PC-9 (cell line): ENCODE measurements around the gene MATK. TPM values are rescaled to one million over a fixed set of nuclear protein-coding genes. Genes with fewer than 3 reads are reported as not detected.

Source experiments
- BruUV-seq: library from RNA; stranded (reverse); fragments of 400-500 nt; replicated peaks from 2 replicates; lab custom pipeline; 2021; lab: Mats Ljungman, UMichigan
- CTCF ChIA-PET: fragments of 300-600 bp; sonication (Branson Sonifier 250); formaldehyde crosslinking; loops from one replicate; lab custom pipeline; 2022; ENCODE audit warnings: antibody characterized with exemption; lab: Charles Lee
- POLR2A ChIA-PET: fragments of 300-600 bp; sonication (Branson Sonifier 250); formaldehyde crosslinking; loops from one replicate; lab custom pipeline; 2022; ENCODE audit warnings: antibody characterized with exemption; ENCODE audit not compliant: unreplicated experiment; lab: Charles Lee
- DNase-seq, 2 experiments: peaks; one replicate each; pipeline versions ENCODE4 v3.0.0 to v3.0.0-alpha.2; 2015 to 2022; ENCODE audit warnings: mixed read lengths in 1 of 2
- H2AFZ ChIP-seq: fragments of 200-600 bp; sonication (generic); 2 replicates; pipeline ENCODE4 v1.8.1; 2017; ENCODE audit warnings: antibody characterized with exemption
- H3F3A ChIP-seq: fragments of 200-600 bp; sonication (generic); 2 replicates; pipeline ENCODE4 v1.8.1; 2017; ENCODE audit warnings: antibody characterized with exemption, mild to moderate bottlenecking, low read depth; ENCODE audit not compliant: insufficient read depth
- H3K27ac ChIP-seq: fragments of 200-600 bp; sonication (generic); 2 replicates; pipeline ENCODE4 v1.6.1; 2016; ENCODE audit warnings: mixed run types
- H3K27me3 ChIP-seq: fragments of 200-600 bp; sonication (generic); 2 replicates; pipeline ENCODE4 v1.6.1; 2016; ENCODE audit warnings: low read depth, mixed run types; ENCODE audit not compliant: insufficient read depth
- H3K36me3 ChIP-seq: fragments of 200-600 bp; sonication (generic); 2 replicates; pipeline ENCODE4 v1.6.1; 2016; ENCODE audit warnings: low read depth, mixed run types
- H3K4me1 ChIP-seq: fragments of 200-600 bp; sonication (generic); replicated peaks from 2 replicates; pipeline ENCODE4 v1.6.1; 2016; ENCODE audit warnings: mixed run types; ENCODE audit not compliant: insufficient read depth
- H3K4me2 ChIP-seq: fragments of 200-600 bp; sonication (generic); 2 replicates; pipeline ENCODE4 v1.6.1; 2017; ENCODE audit warnings: mixed run types
- H3K4me3 ChIP-seq: fragments of 200-600 bp; sonication (generic); 2 replicates; pipeline ENCODE4 v1.6.1; 2016; ENCODE audit warnings: mixed run types
- H3K79me2 ChIP-seq: fragments of 200-600 bp; sonication (generic); 2 replicates; pipeline ENCODE4 v1.6.1; 2017; ENCODE audit warnings: low read depth, mixed run types
- H3K9me2 ChIP-seq: fragments of 200-600 bp; sonication (generic); 2 replicates; pipeline ENCODE4 v1.8.1; 2017; ENCODE audit warnings: mild to moderate bottlenecking; ENCODE audit not compliant: insufficient read depth
- H3K9me3 ChIP-seq: fragments of 200-600 bp; sonication (generic); 2 replicates; pipeline ENCODE4 v1.8.1; 2016; ENCODE audit warnings: low read depth; ENCODE audit not compliant: insufficient read depth
- H4K20me1 ChIP-seq: fragments of 200-600 bp; sonication (generic); 2 replicates; pipeline ENCODE4 v1.8.1; 2017; ENCODE audit not compliant: insufficient read depth
- EZH2 ChIP-seq: fragments of 200-600 bp; sonication (generic); IDR thresholded peaks from 2 replicates; pipeline ENCODE4 v1.8.0; 2017; ENCODE audit warnings: antibody characterized with exemption, low read depth
- intact Hi-C: fragments of 100-400 bp; cut with micrococcal nuclease; formaldehyde crosslinking; loops from one replicate; pipeline ENCODE4 v1.10.0; 2022; ENCODE audit not compliant: unreplicated experiment
- total RNA-seq: library from RNA; stranded (reverse); gene quantifications from 2 replicates; pipeline ENCODE4 v1.2.3, GENCODE V29; 2021
- TF ChIP-seq, protein P1 (sequence below): fragments of 200-600 bp; sonication (generic); conservative IDR thresholded peaks from 2 replicates; pipeline ENCODE4 v1.6.1; 2017; ENCODE audit warnings: mixed run types, antibody characterized with exemption, mild to moderate bottlenecking, moderate library complexity

Gene MATK
- total RNA-seq, 1 experiment from 2014 or later: not detected

- peaks cover 12% of the 10 kb centered on the region; the same call in 1 of the 2 replicates for H3K79me2 ChIP-seq
- CTCF ChIA-PET: interaction anchor here (0.6 to 0.8 kb wide), 2 partner anchors 38 to 729 kb away, joined by 3 to 9 read pairs; no protein-coding TSS in a partner anchor
- H4K20me1 ChIP-seq: no peaks in the 10 kb centered on the region
- TF ChIP-seq, protein P1, sequence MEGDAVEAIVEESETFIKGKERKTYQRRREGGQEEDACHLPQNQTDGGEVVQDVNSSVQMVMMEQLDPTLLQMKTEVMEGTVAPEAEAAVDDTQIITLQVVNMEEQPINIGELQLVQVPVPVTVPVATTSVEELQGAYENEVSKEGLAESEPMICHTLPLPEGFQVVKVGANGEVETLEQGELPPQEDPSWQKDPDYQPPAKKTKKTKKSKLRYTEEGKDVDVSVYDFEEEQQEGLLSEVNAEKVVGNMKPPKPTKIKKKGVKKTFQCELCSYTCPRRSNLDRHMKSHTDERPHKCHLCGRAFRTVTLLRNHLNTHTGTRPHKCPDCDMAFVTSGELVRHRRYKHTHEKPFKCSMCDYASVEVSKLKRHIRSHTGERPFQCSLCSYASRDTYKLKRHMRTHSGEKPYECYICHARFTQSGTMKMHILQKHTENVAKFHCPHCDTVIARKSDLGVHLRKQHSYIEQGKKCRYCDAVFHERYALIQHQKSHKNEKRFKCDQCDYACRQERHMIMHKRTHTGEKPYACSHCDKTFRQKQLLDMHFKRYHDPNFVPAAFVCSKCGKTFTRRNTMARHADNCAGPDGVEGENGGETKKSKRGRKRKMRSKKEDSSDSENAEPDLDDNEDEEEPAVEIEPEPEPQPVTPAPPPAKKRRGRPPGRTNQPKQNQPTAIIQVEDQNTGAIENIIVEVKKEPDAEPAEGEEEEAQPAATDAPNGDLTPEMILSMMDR: no peak
- no peak for TF ChIP-seq EZH2
- no peaks in the 10 kb centered on the region for H3K36me3 ChIP-seq
- no peak for DNase-seq
- H3K27me3 ChIP-seq: no peaks in the 10 kb centered on the region
- H3K4me3 ChIP-seq: no peak overlapping the region
- 0 out of 2 replicates have a peak, but pooled peaks cover 3% of the 10 kb centered on the region for H3F3A ChIP-seq
- no peak overlapping the region for H2AFZ ChIP-seq
- intact Hi-C loops: no loop called here
- no peak overlapping the region for H3K27ac ChIP-seq
- no peaks in the 10 kb centered on the region for H3K4me1 ChIP-seq
- no peaks in the 10 kb centered on the region for H3K9me2 ChIP-seq
- BruUV-seq: no TSS peak
- H3K4me2 ChIP-seq: no peak overlapping the region
- H3K9me3 ChIP-seq: no peaks in the 10 kb centered on the region
- POLR2A ChIA-PET: no interaction called here
Measured at GRCh38 chr19:3765121-3765520, 21.1 kb downstream of the MATK start.

DNA sequence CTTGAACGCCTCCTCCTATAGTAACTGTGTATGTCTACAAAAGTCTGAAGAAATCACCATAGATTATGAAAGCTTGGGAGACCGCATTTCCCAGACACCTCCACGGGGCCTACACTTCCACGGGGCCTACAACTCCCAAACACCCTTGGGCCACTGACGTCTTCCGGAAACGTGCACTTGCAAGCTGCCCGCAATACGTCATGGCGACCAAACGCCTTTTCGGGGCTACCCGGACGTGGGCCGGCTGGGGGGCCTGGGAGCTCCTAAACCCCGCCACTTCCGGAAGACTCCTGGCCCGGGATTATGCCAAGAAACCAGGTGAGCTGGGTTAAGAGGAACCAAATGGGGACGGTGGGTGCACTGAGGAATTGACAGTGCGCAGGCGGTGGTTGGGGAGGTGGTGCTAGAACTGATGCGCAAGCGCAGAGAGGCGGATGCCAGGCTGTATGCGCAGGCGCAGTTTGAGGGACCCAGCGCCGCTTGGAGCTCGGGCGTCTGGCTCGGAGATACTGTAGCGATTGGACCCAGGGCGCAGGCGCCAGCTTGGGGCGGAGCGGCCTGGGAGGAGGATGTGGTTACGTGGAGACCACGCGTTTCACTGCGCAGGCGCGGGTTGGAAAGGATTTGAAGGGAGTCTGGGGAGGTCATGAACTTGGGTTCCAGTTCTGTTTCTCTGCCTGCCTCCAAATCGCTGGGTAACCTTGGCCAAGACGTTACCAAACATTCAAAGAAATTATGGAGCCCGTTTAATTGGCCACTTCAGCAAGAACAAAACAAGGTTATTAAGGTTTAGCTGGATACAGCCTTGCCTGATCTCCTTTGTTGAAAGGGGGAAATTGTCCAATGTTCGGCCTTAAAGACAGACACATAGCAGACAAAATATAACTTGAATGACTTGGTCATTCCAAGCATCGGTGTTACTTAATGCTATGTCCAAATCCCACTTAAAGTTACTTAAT, 23.4 kb downstream of the MATK start, which contains the start of gene MRPL54:
Gene MRPL54, plus strand, starts transcription at position 182 of the 959 bp plus-strand sequence. Its CDS starts 19 bp downstream, at position 201.
- Histone ChIP-seq H2AFZ (peak within 1 kb of the TSS; percentile 90), H3K27ac (peak within 1 kb of the TSS; percentile 76), H3K4me2 (peak within 1 kb of the TSS; percentile 83), H3K36me3 (no peaks in the 10 kb centered on the region), H3K4me1 (no peaks in the 10 kb centered on the region), H4K20me1 (no peaks in the 10 kb centered on the region), H3F3A (0 out of 2 replicates have a peak, but pooled peaks cover 3% of the 10 kb centered on the region), H3K4me3 (peak within 1 kb of the TSS; percentile 76), H3K9me2 (no peaks in the 10 kb centered on the region), H3K9me3 (no peaks in the 10 kb centered on the region), H3K79me2 (peaks cover 12% of the 10 kb centered on the region; the same call in 1 of the 2 replicates), H3K27me3 (no peaks in the 10 kb centered on the region)
- CTCF ChIA-PET: interaction anchor here (0.9 to 1.6 kb wide), 2 partner anchors 86 to 446 kb away, joined by 3 to 5 read pairs; no protein-coding TSS in a partner anchor
- intact Hi-C loops: no loop called here
- BruUV-seq: TSS peak; percentile 84
- DNase-seq: peak; percentile 87 to 96
- POLR2A ChIA-PET: interaction anchor here (0.5 to 0.7 kb wide), 6 partner anchors 38 to 1134 kb away, joined by 3 to 4 read pairs (median 3); partner anchors contain the start of gene YJU2
- TF ChIP-seq, protein P1: no peak
- no peak for TF ChIP-seq EZH2

- peak overlapping the region; percentile 76; the same call in 1 of the 2 replicates for H3K4me3 ChIP-seq
- DNase-seq: no peak
- H4K20me1 ChIP-seq: no peaks in the 10 kb centered on the region
- peaks cover 12% of the 10 kb centered on the region; the same call in 1 of the 2 replicates for H3K79me2 ChIP-seq
- H3K27me3 ChIP-seq: no peaks in the 10 kb centered on the region
- peak overlapping the region; percentile 79 for H3K4me2 ChIP-seq
- no peaks in the 10 kb centered on the region for H3K36me3 ChIP-seq
- no peak overlapping the region for H2AFZ ChIP-seq
- ChIA-PET CTCF (interaction anchor here (1.6 kb wide), 1 partner anchor 87 kb away, joined by 3 read pairs; no protein-coding TSS in a partner anchor), POLR2A (no interaction called here)
- H3K9me2 ChIP-seq: no peaks in the 10 kb centered on the region
- no peak for TF ChIP-seq EZH2
- TF ChIP-seq, protein P1: no peak
- H3K4me1 ChIP-seq: no peaks in the 10 kb centered on the region
- intact Hi-C loops: no loop called here
- H3K9me3 ChIP-seq: no peaks in the 10 kb centered on the region
- no TSS peak for BruUV-seq
- H3F3A ChIP-seq: 0 out of 2 replicates have a peak, but pooled peaks cover 3% of the 10 kb centered on the region
- peak overlapping the region; percentile 76; the same call in 1 of the 2 replicates for H3K27ac ChIP-seq
Measured at GRCh38 chr19:3762130-3762473, 24.1 kb downstream of the MATK start.
